ENCODE data around the gene FMN2.
"Not testable (repeated sequence)": the region's sequence is repeated elsewhere in the genome, so short reads cannot be mapped to it uniquely, and the experiment has no call there.

The FMN2 gene

DNA sequence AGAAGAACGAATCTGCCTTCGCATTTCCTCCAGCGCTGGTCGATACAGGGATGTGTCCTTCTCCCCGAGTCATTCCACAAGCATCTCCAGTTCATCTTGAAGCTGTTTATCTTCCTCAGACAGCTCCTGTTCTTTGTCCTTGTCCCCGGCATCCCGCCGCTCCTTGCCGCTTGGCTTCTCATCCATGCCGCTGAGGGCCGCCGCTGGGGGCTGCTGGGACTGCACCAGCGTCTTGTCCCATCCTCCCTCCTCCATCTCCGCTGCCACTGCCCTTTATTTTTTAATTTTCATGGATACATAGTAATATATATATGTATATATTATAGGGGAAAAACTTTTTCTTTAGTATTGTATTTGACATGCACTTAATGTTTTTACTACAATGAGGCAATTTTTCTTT, 53.4 kb downstream of the FMN2 start:
- no peak for DNase-seq

DNA sequence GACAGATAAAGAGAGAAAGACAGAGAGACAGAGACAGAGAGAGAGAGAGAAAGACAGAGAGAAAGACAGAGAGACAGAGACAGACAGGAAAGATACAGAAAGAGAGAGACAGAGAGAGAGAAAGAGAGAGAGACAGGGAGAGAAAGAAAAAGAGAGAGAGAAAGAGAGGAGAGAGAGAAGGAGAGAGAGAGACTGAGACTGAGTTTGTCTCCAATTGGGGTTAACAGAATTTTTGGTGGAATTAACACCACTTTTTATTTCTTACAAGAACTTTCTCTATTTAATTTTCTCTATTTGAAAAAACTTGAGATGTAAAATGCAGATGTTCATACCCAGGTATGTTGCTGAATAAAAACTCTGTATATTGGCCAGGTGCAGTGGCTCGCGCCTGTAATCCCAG, 56.6 kb downstream of the FMN2 start:
- DNase-seq: no peak

GRCh38 chr1:240149484-240150094, 57.9 kb downstream of the FMN2 start:
- DNase-seq: peak; percentile 11

GRCh38 chr1:240151136-240151735, 59.6 kb downstream of the FMN2 start:
- DNase-seq: no peak

GRCh38 chr1:240152611-240153297, 61.1 kb downstream of the FMN2 start:
- no peak for DNase-seq

- DNase-seq: no peak
Measured at GRCh38 chr1:240155605-240156004, 63.9 kb downstream of the FMN2 start.

- DNase-seq: no peak
Measured at GRCh38 chr1:240164742-240165141, 73.1 kb downstream of the FMN2 start.

DNA sequence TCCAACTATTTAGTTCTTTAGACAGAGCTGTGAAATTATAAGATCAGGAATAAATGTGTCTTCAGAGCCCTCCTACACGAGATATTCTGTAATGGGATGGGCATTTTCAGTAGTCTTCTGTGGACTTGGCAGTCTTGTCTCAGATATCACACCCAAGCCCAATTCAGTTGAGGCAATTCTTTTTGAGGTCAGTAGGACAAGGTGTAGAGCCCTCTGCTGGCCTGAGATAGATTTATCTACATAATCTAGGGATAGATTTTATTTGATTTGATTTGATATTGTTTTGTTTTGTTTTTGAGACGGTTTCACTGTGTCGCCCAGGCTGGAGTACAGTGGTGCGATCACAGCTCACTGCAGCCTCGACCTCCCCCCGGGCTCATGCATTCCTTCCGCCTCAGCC, 77.5 kb downstream of the FMN2 start:
- DNase-seq: no peak

GRCh38 chr1:240170266-240170665, 78.6 kb downstream of the FMN2 start:
- no peak for DNase-seq

- DNase-seq: no peak
Measured at GRCh38 chr1:240170806-240171205, 79.1 kb downstream of the FMN2 start.

GRCh38 chr1:240171907-240172306, 80.2 kb downstream of the FMN2 start:
- DNase-seq: no peak

DNA sequence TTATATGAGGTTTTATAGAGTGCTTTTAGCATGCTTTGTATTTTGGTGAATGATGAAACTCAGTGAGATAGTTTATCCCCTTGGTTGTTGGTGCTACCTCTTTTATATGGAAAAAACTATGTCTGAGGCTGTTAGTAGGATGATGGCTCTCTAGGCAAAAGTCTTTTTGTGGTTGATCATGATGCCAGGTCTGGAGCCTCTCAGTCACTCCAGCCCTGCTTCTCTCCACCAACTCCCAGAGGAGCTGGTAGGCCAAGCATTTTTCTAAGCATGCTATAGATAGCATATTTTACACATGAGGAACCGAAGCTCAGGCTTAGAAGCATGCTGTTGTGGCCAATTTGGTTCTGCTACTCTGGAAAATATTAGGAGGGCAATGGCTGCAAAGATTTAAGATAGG, 82.2 kb downstream of the FMN2 start:
- DNase-seq: no peak

DNA sequence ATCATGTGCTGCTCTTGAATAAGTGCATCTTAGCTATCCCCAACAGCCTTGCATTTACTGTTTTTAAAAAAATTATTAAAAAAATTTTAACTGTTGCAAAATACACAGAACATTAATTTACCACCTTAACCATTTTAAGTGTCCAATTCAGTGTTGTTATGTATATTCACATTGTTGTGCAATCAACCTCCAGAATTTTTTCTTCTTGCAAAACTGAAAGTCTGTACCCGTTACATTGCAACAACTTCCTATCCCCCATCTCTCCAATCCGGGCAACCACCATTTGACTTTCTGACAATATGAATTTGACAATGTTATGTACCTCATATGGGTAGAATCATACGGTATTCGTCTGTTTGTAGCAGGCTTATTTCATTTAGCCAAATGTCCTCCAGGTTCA, 83.1 kb downstream of the FMN2 start:
- DNase-seq: no peak

DNA sequence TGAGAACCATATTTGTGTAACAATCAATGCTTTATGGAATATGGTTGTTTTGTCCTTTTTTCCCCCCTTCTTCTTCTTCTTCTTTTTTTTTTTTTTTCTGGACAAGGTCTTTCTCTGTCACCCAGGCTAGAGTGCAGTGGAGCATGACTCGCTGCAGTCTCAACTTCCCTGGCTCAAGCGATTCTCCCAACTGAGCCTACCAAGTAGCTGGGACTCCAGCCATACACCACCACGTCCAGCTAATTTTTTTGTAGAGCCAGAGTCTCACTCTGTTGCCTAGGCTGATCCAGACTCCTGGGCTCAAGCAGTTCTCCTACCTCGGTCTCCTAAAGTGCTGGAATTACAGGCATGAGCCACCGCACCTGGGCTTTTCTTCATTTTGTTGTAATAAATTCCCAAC, 86.7 kb downstream of the FMN2 start:
- no peak for DNase-seq

DNA sequence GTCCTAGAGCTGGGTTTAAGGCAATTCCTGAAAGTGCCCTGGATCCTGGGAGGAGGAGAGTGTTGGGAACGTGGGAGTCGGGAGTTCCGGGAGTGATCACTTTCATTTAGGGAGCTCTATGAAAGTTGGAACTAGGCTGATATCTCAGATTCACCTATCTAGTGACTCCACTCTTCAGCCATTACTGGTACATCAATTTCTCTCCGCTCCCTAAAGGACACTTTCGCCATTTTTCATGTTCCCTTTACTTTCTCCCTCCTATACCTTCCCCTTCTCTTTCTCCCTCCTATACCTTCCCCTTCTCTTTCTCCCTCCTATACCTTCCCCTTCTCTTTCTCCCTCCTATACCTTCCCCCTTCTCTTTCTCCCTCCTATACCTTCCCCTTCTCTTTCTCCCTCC, 93.0 kb downstream of the FMN2 start:
- DNase-seq: not testable (repeated sequence)

DNA sequence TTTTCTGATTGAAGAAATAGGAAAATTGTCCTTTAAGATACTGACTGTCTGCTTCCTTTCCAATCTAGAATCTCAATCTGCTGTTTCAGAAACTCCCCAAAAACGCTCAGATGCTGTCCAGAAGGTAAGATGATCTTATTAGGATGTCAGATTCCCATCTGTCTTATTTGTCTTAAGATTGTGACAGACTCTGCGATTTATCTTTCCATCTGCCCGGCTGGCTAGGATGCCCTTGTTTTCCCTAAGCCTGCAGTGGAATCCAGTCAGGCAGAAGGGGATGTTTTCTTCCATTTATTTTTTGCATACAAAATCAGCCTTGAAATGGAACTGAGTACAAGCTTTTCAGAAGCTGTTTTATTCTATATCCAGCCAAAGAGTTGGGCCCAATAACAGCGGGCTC, 96.5 kb downstream of the FMN2 start:
- no peak for DNase-seq

GRCh38 chr1:240189386-240189989, 97.8 kb downstream of the FMN2 start:
- DNase-seq: peak; percentile 48

DNA sequence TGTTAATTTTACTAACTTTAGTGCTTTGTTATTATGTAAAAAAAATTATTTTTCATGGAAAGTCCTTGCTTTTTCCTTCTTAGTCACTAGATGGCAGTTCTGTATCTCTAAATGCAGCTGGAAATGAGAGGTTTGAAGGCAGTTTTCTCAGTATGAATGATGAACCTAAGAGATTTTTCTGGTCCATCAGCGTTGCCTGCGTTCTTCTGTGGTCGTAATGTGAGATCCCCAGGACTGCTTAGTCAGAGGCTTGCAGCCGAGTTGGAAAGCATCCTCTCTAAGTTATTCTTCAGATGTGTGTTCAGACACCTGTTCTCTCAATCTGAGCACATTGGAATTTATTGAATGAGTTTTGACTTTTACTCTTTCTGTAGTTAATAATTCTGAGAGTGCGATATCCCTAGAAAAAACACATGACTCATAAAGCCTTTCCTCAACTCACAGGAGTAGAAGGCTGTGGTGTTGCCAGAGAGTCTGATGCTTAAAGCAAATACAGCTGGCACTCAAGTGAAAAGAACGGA, 99.3 kb downstream of the FMN2 start:
- DNase-seq: peak; percentile 54

DNA sequence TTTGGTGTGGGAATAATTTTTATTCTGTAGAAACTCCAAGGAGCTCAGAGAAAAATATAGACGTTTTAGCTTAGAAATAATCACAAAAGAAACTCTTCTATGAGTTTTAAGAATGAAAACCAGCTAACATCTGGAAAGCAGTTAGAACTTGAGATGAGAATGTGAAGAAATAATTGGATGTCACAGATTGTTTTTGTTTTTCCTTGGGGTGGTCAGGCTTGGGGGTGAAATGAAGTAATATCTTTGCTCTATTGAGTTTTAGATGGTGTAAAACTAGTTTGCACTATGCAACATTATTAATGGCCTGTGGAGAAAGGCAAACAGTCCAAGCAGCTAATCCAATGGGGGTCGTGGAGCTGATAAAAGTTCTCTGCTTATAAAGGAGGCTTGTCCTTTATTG, 101.2 kb downstream of the FMN2 start:
- DNase-seq: no peak

- peak; percentile 45 for DNase-seq
Measured at GRCh38 chr1:240193679-240194078, 102.0 kb downstream of the FMN2 start.

- DNase-seq: no peak
Measured at GRCh38 chr1:240194120-240194519, 102.4 kb downstream of the FMN2 start.

GRCh38 chr1:240198376-240198775, 106.7 kb downstream of the FMN2 start:
- no peak for DNase-seq

DNA sequence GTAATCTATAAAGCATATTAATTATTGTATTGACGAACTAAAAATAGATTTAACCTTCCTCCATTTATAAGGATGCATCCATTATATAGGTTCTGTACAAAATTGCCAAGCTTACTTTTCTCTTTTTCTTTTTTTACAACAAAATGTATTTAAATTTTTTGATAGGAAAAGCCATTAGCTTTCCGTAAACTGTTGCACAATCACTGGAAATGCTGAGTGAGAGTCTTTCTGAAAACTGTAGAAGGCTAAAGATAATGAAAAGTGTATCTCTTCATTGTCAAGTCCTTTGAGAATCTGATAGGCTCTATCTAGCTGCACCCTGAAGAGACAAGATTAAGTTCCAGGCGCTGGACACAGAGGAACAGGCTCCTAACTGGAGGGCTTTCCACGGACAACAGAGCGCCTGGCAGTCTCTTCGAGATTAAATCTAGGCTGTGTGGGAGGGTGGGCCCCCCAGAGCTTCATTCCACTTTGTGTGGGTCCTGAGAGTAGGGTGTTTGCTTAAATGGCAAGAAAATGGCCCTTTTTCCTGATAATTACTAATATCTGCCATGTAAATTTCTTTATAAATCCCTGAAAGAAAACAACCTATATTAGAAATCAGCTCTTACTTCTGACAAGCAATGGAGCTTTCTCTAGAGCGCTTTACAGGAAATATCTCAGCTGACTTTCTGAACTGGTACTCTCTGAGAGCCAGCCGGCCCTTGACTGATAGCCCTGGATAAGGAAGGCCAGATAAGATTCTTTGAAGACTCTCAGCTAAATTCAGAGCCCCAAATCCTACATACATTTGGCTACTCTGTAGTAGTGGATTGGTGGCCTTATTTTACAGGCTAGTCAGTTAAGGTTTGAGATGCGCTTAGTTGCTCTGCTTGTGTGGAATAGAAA, 108.3 kb downstream of the FMN2 start:
- no peak for DNase-seq
